SK-N-SH (cell line): ENCODE data around the gene GNAI3.

Experiments used
- CHD2 ChIP-seq: fragments of 150-350 bp; IDR thresholded peaks from 2 replicates; pipeline ENCODE4 v1.6.1; 2018; ENCODE audit warnings: low read length; ENCODE audit not compliant: partially characterized antibody
- EP300 ChIP-seq, 2 experiments: IDR thresholded peaks; 2 replicates each; pipeline versions ENCODE4 v1.4.0 to v1.6.1; 2012; ENCODE audit warnings: borderline replicate concordance in 1 of 2, low read depth in 1 of 2, low read length in 1 of 2
- GABPA ChIP-seq: IDR thresholded peaks from 2 replicates; pipeline ENCODE4 v1.4.0; 2012; ENCODE audit warnings: low read depth, mild to moderate bottlenecking
- MEF2A ChIP-seq: IDR thresholded peaks from 2 replicates; pipeline ENCODE4 v1.4.0; 2012; ENCODE audit warnings: low read depth, borderline replicate concordance
- NFIC ChIP-seq: IDR thresholded peaks from 2 replicates; pipeline ENCODE4 v1.4.0; 2012; ENCODE audit warnings: borderline replicate concordance
- RCOR1 ChIP-seq: fragments of 150-350 bp; IDR thresholded peaks from 2 replicates; pipeline ENCODE4 v1.6.1; 2017; ENCODE audit warnings: antibody characterized with exemption, low read length
- REST ChIP-seq: IDR thresholded peaks from 2 replicates; pipeline ENCODE4 v1.6.1; 2012; ENCODE audit warnings: mild to moderate bottlenecking, low read depth, low read length, moderate library complexity
- RFX5 ChIP-seq: IDR thresholded peaks from 2 replicates; pipeline ENCODE4 v1.6.1; 2012; ENCODE audit warnings: mild to moderate bottlenecking, improper control_type of control experiment, low read length
- TF ChIP-seq, protein P1 (sequence below): fragments of 200-600 bp; sonication (generic); IDR thresholded peaks from 2 replicates; pipeline ENCODE4 v1.6.1; 2017; ENCODE audit warnings: antibody characterized with exemption, mild to moderate bottlenecking, moderate library complexity
- TF ChIP-seq, protein P2 (sequence below): IDR thresholded peaks from 2 replicates; pipeline ENCODE4; 2012
- TF ChIP-seq, protein P3 (sequence below): IDR thresholded peaks from 2 replicates; pipeline ENCODE4 v1.4.0; 2012; ENCODE audit warnings: low read depth
- TF ChIP-seq, protein P4 (sequence below): fragments of 150-350 bp; IDR thresholded peaks from 2 replicates; pipeline ENCODE4 v1.6.1; 2017; ENCODE audit warnings: antibody characterized with exemption, low read length, low read depth, borderline replicate concordance

DNA sequence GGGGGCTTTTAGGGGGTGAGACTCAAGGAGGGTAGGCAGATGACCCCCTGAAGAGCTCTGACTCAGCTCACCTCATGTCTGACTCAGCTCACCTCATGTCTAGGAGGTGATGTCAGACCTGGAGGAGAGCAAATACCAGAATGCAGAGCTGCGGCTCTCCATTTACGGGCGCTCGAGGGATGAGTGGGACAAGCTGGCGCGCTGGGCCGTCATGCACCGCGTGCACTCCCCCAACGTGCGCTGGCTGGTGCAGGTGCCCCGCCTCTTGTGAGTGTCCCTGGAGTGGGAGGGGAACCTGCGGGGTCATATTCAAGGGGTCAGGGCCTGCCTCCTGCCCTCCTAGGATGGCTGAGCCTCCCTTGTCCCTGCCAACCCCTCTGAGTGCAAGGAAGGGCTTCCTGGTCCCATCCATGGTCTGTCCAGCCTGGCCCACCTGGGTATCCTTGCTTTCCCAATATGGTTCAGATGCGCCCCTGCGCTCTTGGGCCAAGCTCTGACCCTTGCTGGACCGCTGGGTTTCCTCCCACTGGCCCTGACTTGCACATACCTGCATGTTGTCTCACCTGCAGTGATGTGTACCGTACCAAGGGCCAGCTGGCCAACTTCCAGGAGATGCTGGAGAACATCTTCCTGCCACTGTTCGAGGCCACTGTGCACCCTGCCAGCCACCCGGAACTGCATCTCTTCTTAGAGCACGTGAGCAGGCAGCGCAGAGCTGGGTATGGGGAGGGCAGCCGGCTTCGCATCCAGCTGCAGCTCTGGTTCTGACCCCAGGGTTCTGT is 80.3 kb downstream of the GNAI3 start:
- no peak for TF ChIP-seq NFIC
- no peak for TF ChIP-seq GABPA
- TF ChIP-seq, protein P1, sequence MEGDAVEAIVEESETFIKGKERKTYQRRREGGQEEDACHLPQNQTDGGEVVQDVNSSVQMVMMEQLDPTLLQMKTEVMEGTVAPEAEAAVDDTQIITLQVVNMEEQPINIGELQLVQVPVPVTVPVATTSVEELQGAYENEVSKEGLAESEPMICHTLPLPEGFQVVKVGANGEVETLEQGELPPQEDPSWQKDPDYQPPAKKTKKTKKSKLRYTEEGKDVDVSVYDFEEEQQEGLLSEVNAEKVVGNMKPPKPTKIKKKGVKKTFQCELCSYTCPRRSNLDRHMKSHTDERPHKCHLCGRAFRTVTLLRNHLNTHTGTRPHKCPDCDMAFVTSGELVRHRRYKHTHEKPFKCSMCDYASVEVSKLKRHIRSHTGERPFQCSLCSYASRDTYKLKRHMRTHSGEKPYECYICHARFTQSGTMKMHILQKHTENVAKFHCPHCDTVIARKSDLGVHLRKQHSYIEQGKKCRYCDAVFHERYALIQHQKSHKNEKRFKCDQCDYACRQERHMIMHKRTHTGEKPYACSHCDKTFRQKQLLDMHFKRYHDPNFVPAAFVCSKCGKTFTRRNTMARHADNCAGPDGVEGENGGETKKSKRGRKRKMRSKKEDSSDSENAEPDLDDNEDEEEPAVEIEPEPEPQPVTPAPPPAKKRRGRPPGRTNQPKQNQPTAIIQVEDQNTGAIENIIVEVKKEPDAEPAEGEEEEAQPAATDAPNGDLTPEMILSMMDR = no peak
- no peak for TF ChIP-seq CHD2
- no peak for TF ChIP-seq REST
- TF ChIP-seq, protein P2, sequence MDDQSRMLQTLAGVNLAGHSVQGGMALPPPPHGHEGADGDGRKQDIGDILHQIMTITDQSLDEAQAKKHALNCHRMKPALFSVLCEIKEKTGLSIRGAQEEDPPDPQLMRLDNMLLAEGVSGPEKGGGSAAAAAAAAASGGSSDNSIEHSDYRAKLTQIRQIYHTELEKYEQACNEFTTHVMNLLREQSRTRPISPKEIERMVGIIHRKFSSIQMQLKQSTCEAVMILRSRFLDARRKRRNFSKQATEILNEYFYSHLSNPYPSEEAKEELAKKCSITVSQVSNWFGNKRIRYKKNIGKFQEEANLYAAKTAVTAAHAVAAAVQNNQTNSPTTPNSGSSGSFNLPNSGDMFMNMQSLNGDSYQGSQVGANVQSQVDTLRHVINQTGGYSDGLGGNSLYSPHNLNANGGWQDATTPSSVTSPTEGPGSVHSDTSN = no peak
- TF ChIP-seq, protein P3, sequence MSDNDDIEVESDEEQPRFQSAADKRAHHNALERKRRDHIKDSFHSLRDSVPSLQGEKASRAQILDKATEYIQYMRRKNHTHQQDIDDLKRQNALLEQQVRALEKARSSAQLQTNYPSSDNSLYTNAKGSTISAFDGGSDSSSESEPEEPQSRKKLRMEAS = no peak
- TF ChIP-seq RCOR1 = no peak
- no peak for TF ChIP-seq EP300 (IDR thresholded peaks at IDR 0.05; ENCODE audit: borderline replicate concordance in 1 of 2, low read depth in 1 of 2, low read length in 1 of 2)
- TF ChIP-seq, protein P4, sequence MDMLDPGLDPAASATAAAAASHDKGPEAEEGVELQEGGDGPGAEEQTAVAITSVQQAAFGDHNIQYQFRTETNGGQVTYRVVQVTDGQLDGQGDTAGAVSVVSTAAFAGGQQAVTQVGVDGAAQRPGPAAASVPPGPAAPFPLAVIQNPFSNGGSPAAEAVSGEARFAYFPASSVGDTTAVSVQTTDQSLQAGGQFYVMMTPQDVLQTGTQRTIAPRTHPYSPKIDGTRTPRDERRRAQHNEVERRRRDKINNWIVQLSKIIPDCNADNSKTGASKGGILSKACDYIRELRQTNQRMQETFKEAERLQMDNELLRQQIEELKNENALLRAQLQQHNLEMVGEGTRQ = no peak
- no peak for TF ChIP-seq RFX5
- no peak for TF ChIP-seq MEF2A
